Subcutaneous adipose tissue (tissue), 4 donors: Measurements from ENCODE around the gene NOP9. TPM values are rescaled to one million over a fixed set of nuclear protein-coding genes. Genes with fewer than 3 reads are reported as not detected.

Source experiments
- CTCF ChIP-seq: fragments of 450-650 bp; IDR thresholded peaks from one replicate; pipeline ENCODE4 v1.5.1; 2016; ENCODE audit warnings: low read depth, mild to moderate bottlenecking, control low read depth, antibody characterized with exemption, moderate library complexity
- total RNA-seq, 4 donors: library from RNA; depleted of rRNA; stranded (reverse); fragments of >200 nt; gene quantifications; one replicate each; pipeline ENCODE4 v1.1.0, GENCODE V29; 2016

The NOP9 gene
- total RNA-seq, 4 donors from 2014 or later = 14.3 to 19.4 (median 15.1) TPM

- no peak for TF ChIP-seq CTCF
Measured at GRCh38 chr14:24278424-24278823, 21.2 kb upstream of the NOP9 start.

- no peak for TF ChIP-seq CTCF
Measured at GRCh38 chr14:24279301-24280186, 20.1 kb upstream of the NOP9 start.

- TF ChIP-seq CTCF = no peak
Measured at GRCh38 chr14:24280797-24281460, 18.7 kb upstream of the NOP9 start.

- no peak for TF ChIP-seq CTCF
Measured at GRCh38 chr14:24281636-24282035, 18.0 kb upstream of the NOP9 start.

GRCh38 chr14:24282736-24283135, 16.9 kb upstream of the NOP9 start:
- TF ChIP-seq CTCF = no peak

- TF ChIP-seq CTCF = no peak
Measured at GRCh38 chr14:24283796-24284460, 15.7 kb upstream of the NOP9 start.

- no peak for TF ChIP-seq CTCF
Measured at GRCh38 chr14:24284501-24285035, 15.1 kb upstream of the NOP9 start.
